GM10266 (cell line): ENCODE measurements around the gene IQSEC1.

Experiments
- DNase-seq: peaks from one replicate; pipeline ENCODE4 v3.0.0; 2012; ENCODE audit errors: extremely low spot score
- TF ChIP-seq, protein P1 (sequence below): IDR thresholded peaks from 2 replicates; pipeline ENCODE4 v1.5.1; 2012; ENCODE audit warnings: mild to moderate bottlenecking, low read depth; ENCODE audit not compliant: control insufficient read depth, insufficient read depth; ENCODE audit errors: missing control alignments

Gene IQSEC1

DNA sequence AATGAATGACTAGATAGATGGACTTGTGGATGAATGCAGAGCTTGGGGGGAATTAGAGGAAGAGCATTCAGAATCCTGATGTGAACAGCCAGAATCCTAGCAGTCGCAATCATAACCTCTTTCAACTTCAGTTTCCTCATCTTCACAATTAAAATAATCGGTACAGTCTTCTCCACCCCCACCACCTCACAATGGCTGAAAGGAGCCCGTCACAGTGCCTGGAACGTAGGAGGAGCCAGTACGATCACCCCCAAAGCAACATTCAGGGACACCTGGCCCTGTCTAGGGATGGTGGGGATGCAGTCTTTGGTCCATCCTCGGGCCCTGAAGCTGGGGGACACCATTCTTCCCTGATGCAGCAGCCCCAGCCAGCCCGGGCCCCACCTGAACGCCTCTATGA, 151.5 kb downstream of the IQSEC1 start:
- no peak for DNase-seq
- TF ChIP-seq, protein P1, sequence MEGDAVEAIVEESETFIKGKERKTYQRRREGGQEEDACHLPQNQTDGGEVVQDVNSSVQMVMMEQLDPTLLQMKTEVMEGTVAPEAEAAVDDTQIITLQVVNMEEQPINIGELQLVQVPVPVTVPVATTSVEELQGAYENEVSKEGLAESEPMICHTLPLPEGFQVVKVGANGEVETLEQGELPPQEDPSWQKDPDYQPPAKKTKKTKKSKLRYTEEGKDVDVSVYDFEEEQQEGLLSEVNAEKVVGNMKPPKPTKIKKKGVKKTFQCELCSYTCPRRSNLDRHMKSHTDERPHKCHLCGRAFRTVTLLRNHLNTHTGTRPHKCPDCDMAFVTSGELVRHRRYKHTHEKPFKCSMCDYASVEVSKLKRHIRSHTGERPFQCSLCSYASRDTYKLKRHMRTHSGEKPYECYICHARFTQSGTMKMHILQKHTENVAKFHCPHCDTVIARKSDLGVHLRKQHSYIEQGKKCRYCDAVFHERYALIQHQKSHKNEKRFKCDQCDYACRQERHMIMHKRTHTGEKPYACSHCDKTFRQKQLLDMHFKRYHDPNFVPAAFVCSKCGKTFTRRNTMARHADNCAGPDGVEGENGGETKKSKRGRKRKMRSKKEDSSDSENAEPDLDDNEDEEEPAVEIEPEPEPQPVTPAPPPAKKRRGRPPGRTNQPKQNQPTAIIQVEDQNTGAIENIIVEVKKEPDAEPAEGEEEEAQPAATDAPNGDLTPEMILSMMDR: no peak

DNA sequence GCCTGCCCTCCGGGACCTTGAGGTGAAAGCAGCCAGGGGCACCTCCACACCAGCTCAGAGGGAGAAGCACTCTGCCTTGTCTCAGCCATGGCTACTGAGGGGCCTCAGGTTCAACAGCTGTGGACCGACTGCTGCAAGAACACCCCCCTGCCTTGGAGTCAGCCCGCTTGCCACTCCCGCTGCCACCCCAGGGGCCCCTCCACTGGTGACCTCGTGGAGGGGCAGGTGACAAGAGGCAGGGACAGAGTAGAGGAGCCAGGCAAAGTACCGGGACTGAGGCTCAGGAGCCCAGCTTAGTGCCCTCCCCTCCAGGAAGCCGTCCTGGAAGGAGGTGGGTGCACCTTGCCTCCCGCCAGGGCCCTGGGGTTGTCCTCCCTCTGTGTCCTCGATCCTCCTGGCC, 152.3 kb downstream of the IQSEC1 start:
- DNase-seq: no peak

DNA sequence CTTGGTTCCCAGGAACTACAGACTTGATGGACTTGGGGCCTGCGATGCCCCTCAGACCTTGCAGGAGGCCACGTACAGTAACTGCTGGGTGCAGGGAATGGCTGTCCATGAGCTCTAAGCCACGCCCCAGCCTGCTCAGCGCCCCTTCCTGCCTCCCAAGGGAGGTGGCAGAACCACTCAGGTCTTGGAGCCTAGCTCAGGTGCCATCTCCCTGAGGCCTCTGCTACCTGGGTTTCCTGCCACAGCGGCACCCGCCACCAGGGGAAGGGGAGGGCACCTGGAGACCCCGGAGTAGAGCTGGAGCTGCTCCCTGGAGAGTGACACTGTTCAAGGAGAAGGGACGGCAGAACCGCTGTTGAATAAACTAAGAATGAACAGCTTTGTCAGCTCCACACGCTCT, 154.0 kb downstream of the IQSEC1 start:
- TF ChIP-seq, protein P1: no peak
- no peak for DNase-seq

More for the DNA sequence above, 152.3 kb downstream of the IQSEC1 start:
- TF ChIP-seq, protein P1: no peak

DNA sequence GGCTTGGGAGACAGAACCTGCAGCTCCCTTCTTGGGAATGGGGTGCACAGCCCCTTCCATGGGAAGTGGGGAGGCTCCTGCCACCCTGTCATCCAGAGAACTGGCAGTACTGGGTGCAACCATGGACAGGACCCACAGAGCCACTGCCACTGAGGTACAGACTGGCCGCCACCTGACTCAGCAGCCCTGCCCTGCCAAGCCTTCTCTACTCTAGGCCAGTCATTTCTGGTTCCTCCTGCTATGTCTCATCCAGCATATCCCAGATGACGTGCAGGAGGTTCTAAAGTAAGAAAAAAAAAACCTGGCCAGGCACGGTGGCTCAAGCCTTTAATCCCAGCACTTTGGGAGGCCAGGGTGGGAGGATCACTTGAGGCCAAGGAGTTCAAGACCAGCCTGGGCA, 155.0 kb downstream of the IQSEC1 start:
- no peak for DNase-seq
- TF ChIP-seq, protein P1: no peak

DNA sequence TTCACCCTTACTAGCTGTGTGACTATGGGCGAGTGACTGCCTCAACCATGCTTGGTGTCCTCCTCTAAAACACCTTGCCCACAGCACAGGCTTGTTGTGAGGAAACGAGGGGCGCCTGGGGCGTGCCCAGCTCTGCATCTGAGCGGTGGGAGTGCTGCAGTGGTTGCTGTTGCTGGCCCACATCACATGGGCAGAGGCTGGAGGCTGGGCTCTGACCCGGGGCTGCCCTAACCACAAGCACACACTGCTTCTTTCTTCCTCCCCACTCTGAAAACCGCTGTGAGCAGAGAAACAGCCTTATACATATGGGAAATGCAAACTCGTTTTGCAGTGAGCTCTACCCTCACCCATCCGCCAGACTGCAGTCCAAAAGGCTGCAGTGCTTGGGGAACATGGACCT, 157.1 kb downstream of the IQSEC1 start:
- TF ChIP-seq, protein P1: no peak
- DNase-seq: no peak

DNA sequence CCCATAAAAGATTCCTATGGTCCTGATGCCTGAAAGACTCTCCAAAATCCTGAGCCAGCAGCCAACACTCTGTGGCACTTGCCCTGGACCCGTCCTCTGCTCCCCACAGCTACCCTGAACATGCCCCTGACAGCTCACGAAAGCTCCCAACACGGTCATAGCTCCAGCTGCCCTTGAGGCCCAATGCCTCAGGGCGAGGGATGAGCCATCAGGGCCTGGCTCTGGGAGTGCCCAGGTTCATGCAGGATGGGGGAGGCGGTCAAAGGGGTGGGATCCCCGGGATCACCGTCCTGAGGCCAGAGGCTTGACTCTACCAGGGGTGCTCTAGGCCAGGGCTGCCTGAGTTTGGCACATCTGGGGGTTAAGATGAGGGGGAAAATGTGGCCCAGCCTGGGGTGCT, 159.1 kb downstream of the IQSEC1 start:
- TF ChIP-seq, protein P1: no peak
- DNase-seq: no peak

DNA sequence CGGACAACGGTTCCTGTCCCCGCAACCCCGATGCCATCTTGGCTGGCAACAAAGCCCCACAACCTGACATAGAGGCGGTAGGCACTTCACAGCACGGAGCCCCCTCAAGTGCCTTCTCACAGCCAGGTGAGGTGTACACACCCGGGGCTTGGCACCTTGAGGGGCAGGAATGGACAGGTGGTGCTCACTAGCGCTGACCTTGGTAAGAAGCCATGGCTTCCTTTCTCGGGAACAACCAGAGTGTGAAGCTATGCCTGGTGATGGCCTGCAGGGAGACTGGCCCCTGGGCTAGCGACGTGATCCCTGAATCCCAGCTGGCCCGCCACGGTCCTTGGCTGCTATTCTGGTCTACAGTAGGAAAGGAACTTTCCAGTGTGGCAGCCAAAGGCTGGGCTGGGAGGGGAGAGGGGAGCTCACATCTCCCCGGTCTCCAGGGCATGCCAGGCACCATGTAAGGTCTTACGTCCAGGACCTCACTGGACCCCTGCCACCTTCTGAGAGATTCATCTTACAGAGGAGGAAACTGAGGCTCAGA, 161.3 kb downstream of the IQSEC1 start:
- DNase-seq: no peak
- TF ChIP-seq, protein P1: no peak
